PC-3 (cell line): ENCODE measurements around the gene NACAD.

Experiments
- CTCF ChIP-seq: fragments of 300-600 bp; sonication (generic); conservative IDR thresholded peaks from 2 replicates; pipeline ENCODE4 v1.5.1; 2017; ENCODE audit warnings: antibody characterized with exemption, low read depth, mild to moderate bottlenecking, low read length
- EZH2 ChIP-seq: fragments of 300-600 bp; sonication (generic); IDR thresholded peaks from one replicate; pipeline ENCODE4 v1.6.1; 2017; ENCODE audit warnings: antibody characterized with exemption, mild to moderate bottlenecking, low read length; ENCODE audit not compliant: unreplicated experiment

DNA sequence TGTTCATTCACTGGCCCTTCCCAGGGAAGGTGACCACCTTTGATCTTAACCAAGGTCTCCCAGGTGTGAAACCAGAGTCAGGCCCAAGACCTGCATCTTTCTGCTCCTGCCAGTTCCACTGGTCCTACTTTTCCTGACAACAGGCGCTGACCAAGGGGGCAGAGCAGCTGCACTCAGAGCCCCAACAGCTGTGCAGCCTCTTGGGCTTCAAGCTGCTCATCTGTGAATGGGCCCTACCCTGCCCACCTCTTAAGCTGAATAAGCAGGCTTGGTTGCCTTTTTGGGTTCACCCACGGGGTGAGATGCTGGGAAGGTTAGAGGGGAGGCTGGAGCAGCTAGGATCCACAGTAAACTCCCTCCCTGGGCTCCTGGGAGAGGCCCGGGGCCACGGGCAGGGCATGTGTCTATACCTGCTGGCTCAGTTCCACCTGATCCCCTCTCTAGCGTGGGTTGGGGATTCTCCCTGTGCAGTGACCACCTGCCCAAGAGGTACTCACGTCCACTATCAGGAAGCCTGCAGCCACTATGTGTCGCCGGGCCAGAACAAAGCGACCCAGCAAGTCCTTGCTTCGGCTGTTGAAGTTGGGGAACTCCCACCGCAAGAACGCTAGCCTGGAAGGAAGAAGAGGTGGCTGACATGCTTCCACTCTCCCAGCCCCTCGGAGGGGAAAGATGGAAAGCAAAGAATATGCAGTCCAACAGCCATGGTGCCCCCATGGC lies 12.2 kb upstream of the NACAD start:
- TF ChIP-seq CTCF (no peak), EZH2 (no peak)
